Measurements from ENCODE around the gene PLEKHH1. TPM values are rescaled to one million over a fixed set of nuclear protein-coding genes. Genes with fewer than 3 reads are reported as not detected.

Gene PLEKHH1
- total and polyA plus RNA-seq, 2 experiments from 2014 or later = 12.8 to 19.5 TPM

GRCh38 chr14:67510121-67510520 lies 23.0 kb upstream of the PLEKHH1 start:
- DNase-seq (ENCODE audit: low spot score) = no peak
- Histone ChIP-seq H3K9me2 (replicated peaks; ENCODE audit: insufficient read depth) (no peaks in the 10 kb centered on the region), H3K27me3 (no peaks in the 10 kb centered on the region), H3K4me3 (no peak overlapping the region), H3K4me1 (ENCODE audit: insufficient read depth) (peaks cover 22% of the 10 kb centered on the region), H2AFZ (no peak overlapping the region), H3K79me2 (peaks cover 2% of the 10 kb centered on the region), H3K9me3 (ENCODE audit: low read depth) (no peaks in the 10 kb centered on the region), H4K20me1 (ENCODE audit: insufficient read depth, poor library complexity, severe bottlenecking) (no peaks in the 10 kb centered on the region), H3K4me2 (no peak overlapping the region), H3K36me3 (replicated peaks; ENCODE audit: insufficient read depth, low read depth) (no peaks in the 10 kb centered on the region), H3K27ac (no peak overlapping the region)
- TF ChIP-seq, protein P1, sequence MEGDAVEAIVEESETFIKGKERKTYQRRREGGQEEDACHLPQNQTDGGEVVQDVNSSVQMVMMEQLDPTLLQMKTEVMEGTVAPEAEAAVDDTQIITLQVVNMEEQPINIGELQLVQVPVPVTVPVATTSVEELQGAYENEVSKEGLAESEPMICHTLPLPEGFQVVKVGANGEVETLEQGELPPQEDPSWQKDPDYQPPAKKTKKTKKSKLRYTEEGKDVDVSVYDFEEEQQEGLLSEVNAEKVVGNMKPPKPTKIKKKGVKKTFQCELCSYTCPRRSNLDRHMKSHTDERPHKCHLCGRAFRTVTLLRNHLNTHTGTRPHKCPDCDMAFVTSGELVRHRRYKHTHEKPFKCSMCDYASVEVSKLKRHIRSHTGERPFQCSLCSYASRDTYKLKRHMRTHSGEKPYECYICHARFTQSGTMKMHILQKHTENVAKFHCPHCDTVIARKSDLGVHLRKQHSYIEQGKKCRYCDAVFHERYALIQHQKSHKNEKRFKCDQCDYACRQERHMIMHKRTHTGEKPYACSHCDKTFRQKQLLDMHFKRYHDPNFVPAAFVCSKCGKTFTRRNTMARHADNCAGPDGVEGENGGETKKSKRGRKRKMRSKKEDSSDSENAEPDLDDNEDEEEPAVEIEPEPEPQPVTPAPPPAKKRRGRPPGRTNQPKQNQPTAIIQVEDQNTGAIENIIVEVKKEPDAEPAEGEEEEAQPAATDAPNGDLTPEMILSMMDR (IDR thresholded peaks at IDR 0.05; ENCODE audit: poor library complexity) = no peak
- TF ChIP-seq EZH2phosphoT487 (IDR thresholded peaks at IDR 0.05; ENCODE audit: low read depth, severe bottlenecking, unreplicated experiment) (no peak), EZH2 (IDR thresholded peaks at IDR 0.05; ENCODE audit: borderline replicate concordance) (no peak)
- 79% methylated on average over 2 of the region's 2 CpGs for WGBS (ENCODE audit: low lambda C conversion rate, missing lambda C conversion rate)

GRCh38 chr14:67510836-67511235 lies 22.3 kb upstream of the PLEKHH1 start:
- no peak overlapping the region for H2AFZ ChIP-seq
- H3K27me3 ChIP-seq = no peaks in the 10 kb centered on the region
- H3K79me2 ChIP-seq = peaks cover 2% of the 10 kb centered on the region
- H3K9me2 ChIP-seq (replicated peaks; ENCODE audit: insufficient read depth) = no peaks in the 10 kb centered on the region
- no peaks in the 10 kb centered on the region for H4K20me1 ChIP-seq (ENCODE audit: insufficient read depth, poor library complexity, severe bottlenecking)
- H3K4me1 ChIP-seq (ENCODE audit: insufficient read depth) = peaks cover 22% of the 10 kb centered on the region
- no peak overlapping the region for H3K4me2 ChIP-seq
- no peak for TF ChIP-seq EZH2 (IDR thresholded peaks at IDR 0.05; ENCODE audit: borderline replicate concordance)
- TF ChIP-seq EZH2phosphoT487 (IDR thresholded peaks at IDR 0.05; ENCODE audit: low read depth, severe bottlenecking, unreplicated experiment) = no peak
- TF ChIP-seq, protein P1 (IDR thresholded peaks at IDR 0.05; ENCODE audit: poor library complexity) = no peak
- H3K9me3 ChIP-seq (ENCODE audit: low read depth) = no peaks in the 10 kb centered on the region
- WGBS (ENCODE audit: low lambda C conversion rate, missing lambda C conversion rate) = 90% methylated on average over 3 of the region's 3 CpGs
- H3K4me3 ChIP-seq = no peak overlapping the region
- H3K27ac ChIP-seq = no peak overlapping the region
- no peak for DNase-seq (ENCODE audit: low spot score)
- H3K36me3 ChIP-seq (replicated peaks; ENCODE audit: insufficient read depth, low read depth) = no peaks in the 10 kb centered on the region

- Histone ChIP-seq H3K79me2 (peaks cover 2% of the 10 kb centered on the region), H3K9me2 (replicated peaks; ENCODE audit: insufficient read depth) (no peaks in the 10 kb centered on the region), H3K9me3 (ENCODE audit: low read depth) (no peaks in the 10 kb centered on the region), H3K4me3 (no peak overlapping the region), H4K20me1 (ENCODE audit: insufficient read depth, poor library complexity, severe bottlenecking) (no peaks in the 10 kb centered on the region), H3K27me3 (peaks cover 7% of the 10 kb centered on the region), H3K4me2 (peak overlapping the region; percentile 96), H3K36me3 (replicated peaks; ENCODE audit: insufficient read depth, low read depth) (no peaks in the 10 kb centered on the region), H2AFZ (no peak overlapping the region), H3K4me1 (ENCODE audit: insufficient read depth) (peaks cover 22% of the 10 kb centered on the region), H3K27ac (peak overlapping the region; percentile 87)
- WGBS (ENCODE audit: low lambda C conversion rate, missing lambda C conversion rate) = 73% methylated on average over 8 of the region's 8 CpGs
- DNase-seq (ENCODE audit: low spot score) = no peak
- TF ChIP-seq EZH2 (IDR thresholded peaks at IDR 0.05; ENCODE audit: borderline replicate concordance) = no peak
- no peak for TF ChIP-seq EZH2phosphoT487 (IDR thresholded peaks at IDR 0.05; ENCODE audit: low read depth, severe bottlenecking, unreplicated experiment)
- TF ChIP-seq, protein P1 (IDR thresholded peaks at IDR 0.05; ENCODE audit: poor library complexity) = no peak
Observed at GRCh38 chr14:67512463-67513310, 20.4 kb upstream of the PLEKHH1 start.
